ENCODE results near the gene PPP2R2B.
"Not testable (repeated sequence)": the region's sequence is repeated elsewhere in the genome, so short reads cannot be mapped to it uniquely, and the experiment has no call there.

DNA sequence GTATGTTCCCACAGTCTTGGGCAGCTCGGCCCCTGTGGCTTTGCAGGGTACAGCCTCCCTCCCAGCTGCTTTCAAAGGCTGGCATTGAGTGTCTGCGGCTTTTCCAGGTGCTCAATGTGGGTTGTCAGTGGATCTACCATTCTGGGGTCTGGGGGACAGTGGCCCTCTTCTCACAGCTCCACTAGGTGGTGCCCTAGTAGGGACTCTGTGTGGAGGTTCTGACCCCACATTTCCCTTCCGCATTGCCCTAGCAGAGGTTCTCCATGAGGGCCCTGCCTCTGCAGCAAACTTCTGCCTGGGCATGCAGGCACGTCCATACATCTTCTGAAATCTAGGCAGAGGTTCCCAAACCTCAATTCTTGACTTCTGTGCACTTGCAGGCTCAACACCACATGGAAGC lies 321.7 kb downstream of the PPP2R2B start:
- TF ChIP-seq POLR2A (IDR thresholded peaks at IDR 0.05), result not testable (repeated sequence)
- TF ChIP-seq, protein P1, sequence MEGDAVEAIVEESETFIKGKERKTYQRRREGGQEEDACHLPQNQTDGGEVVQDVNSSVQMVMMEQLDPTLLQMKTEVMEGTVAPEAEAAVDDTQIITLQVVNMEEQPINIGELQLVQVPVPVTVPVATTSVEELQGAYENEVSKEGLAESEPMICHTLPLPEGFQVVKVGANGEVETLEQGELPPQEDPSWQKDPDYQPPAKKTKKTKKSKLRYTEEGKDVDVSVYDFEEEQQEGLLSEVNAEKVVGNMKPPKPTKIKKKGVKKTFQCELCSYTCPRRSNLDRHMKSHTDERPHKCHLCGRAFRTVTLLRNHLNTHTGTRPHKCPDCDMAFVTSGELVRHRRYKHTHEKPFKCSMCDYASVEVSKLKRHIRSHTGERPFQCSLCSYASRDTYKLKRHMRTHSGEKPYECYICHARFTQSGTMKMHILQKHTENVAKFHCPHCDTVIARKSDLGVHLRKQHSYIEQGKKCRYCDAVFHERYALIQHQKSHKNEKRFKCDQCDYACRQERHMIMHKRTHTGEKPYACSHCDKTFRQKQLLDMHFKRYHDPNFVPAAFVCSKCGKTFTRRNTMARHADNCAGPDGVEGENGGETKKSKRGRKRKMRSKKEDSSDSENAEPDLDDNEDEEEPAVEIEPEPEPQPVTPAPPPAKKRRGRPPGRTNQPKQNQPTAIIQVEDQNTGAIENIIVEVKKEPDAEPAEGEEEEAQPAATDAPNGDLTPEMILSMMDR (IDR thresholded peaks at IDR 0.05), result not testable (repeated sequence)

Data from transverse colon (tissue), 3 donors.